ENCODE measurements around the gene ESPNL.

- TF ChIP-seq CTCF (IDR thresholded peaks at IDR 0.05) (no peak), POLR2A (IDR thresholded peaks at IDR 0.05) (no peak)
These were observed 18.6 kb upstream of the ESPNL start for GRCh38 chr2:238081561-238081960.
